Measurements from ENCODE around the gene CADPS2.

Gene CADPS2

DNA sequence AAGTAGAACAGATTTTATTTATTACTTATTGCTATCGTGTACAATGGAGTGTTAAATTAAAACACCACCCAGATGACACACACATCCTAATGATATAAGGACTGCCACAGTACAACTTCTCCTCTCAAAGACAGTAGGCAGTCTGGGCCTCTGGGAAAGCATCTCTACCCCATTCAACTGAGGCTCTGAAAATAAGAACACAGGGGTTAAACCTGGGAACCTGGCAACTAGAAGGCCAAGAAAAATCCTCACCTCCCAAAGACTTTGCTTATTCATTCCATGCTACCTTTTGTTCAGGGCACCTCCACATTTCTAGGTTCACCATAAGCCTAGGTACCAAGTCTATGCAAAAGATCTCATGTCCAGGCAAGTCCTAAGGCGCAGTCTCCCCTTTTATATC is 456.3 kb downstream of the CADPS2 start:
- no peak for DNase-seq

- DNase-seq = no peak
Observed at GRCh38 chr7:122425731-122426130, 460.5 kb downstream of the CADPS2 start.

DNA sequence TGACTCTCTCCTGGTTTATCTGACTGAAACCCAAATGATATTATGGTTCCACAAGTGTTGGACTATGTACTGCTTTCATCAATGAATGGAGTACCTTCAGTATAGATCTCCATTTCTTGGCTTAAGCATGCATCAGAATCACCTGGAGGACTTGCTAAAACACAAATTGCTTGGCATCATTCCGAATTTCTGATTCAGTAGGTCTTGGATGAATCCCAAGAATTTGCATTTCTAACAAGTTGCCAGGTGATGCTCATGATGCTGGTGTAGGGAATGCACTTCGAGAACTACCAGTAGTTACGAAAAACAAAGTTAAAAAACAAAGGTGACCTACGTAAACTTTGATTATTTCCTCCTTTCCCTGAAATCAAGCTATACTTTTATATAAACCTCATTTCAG is 462.7 kb downstream of the CADPS2 start:
- no peak for DNase-seq

- DNase-seq = no peak
Observed at GRCh38 chr7:122416336-122416735, 469.9 kb downstream of the CADPS2 start.

DNA sequence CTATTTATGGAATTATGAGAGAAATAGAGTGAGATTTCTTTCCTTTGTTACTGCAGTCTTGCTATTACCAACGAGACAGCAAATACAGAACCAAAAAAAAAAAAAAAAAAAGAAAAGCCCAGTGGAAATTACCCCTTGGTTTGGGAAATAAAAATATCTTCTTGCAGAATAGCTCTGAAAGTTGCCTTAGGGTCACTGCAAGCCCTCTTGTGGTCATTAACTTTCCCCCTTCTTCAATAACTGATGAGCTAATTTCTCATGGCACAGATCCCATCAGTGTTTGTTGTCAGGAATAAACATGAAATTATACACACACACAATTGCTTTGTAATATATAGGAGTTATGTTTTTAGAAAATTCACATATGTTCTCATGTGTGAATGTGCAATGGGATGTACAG is 470.8 kb downstream of the CADPS2 start:
- DNase-seq = no peak

- peak; percentile 27 for DNase-seq
Observed at GRCh38 chr7:122413339-122413738, 472.9 kb downstream of the CADPS2 start.

GRCh38 chr7:122412883-122413282 is 473.4 kb downstream of the CADPS2 start:
- no peak for DNase-seq

DNA sequence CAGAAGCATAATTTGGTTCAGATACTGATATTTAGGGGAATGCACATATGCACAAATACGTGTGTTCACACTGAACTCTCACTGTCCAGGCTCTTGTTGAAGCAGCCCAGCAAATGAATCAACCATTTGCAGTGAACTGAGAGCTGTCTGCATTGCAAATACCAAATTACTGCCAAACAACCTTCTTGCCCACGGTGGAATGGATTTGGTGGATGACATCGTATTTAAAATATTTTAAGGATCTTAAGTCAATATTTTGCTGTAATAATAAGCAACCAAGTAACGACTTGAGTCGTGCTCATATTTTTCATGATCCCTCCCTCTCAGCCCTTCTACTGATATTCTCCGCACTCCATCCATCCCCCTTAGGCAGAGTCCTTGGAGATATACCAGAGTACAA is 473.8 kb downstream of the CADPS2 start:
- no peak for DNase-seq

DNA sequence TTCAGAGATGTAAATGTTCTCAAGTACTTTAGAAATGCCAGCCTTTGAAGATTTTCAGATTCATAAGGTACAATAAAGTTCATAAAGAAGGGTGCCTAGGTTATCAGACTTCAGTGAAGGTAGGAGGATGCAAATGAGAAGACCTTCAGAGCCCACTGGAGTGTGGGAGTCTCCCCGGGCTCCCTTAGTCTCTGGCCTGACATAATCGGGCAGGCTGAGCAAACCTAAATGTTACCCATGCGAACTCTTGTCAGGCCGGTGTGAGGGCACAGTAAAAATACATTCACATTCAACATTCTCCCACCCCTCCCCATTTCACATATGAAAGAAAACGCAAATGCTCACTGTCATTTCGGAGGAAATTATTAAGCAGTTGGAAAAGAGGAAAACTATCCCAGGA is 479.1 kb downstream of the CADPS2 start:
- DNase-seq = no peak

- no peak for DNase-seq
Observed at GRCh38 chr7:122403113-122403512, 483.1 kb downstream of the CADPS2 start.

DNA sequence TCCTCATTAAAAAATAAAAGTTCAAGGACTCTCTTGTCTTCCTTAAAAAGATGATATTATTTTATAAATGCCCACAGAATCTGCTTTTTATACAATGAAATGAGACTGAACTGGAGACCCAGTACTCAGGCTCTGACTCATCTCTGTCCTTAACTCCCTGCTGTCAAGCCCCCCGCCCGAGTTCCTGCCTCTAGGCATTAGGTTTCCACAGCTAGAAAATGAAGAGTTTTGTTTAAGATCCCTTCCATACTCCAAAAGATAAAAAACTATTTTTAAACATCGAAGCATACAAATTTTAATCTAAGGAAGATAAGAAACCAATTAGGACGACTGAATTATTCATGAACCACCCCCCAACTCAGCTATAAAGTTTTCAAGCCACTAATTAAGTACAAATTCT is 484.0 kb downstream of the CADPS2 start:
- DNase-seq = no peak

DNA sequence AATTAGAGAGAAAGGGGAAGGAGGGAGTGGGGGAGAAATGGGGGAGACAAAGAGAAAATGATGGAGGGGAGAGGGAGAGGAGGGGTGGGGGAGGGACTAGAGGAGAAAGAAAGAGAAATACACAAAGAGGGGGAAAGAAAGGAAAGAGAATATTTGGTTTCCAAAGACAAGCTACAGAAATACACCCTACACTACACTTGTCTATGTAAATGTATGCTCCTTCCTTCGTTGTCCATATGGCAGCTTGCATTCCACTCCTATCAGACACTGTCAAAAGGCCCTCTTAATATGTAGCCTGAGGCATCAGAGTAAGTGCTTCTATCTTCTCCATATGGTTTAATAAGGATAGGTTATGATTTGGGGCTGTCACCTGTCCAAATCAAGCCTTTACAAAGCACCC is 488.9 kb downstream of the CADPS2 start:
- no peak for DNase-seq

DNA sequence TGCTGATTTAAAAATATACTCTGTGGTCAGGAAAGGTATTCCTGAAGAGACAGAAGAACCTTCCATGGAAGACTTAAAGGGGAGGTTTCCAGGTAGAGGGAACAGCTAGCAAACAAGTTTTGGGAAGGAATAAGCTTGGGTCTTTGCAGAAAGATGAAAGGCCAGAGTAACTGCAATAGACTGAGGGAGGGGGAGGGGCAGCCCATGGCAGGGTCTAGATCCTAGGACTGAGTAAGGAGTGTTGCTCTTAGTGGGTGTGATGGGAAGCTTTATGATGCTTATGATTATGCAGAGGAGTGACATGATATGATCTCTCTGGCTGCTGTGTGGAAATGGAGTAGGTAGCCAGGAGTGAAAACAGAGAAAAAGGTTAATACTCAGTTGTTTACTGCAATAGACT is 491.7 kb downstream of the CADPS2 start:
- DNase-seq = no peak

DNA sequence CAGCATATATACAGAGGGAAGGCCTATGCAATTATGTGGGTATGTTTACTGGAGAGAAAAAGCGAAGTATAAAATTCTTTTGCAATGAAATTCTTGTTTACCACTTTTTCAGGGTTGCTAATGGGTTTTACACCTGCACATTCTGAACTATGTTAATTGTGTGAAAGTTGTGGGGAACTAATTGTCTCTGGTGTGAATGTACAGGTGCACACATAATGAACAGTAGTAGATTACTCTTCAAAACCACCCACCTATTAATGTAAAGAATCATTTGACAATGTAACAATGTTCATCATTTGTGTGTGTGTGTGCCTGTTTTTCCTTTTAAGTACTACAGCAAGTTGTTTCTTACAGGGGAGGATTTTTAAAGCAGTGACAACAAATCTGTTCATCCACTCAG is 501.7 kb downstream of the CADPS2 start:
- no peak for DNase-seq

GRCh38 chr7:122383934-122384333 is 502.3 kb downstream of the CADPS2 start:
- no peak for DNase-seq

GRCh38 chr7:122380992-122381391 is 505.3 kb downstream of the CADPS2 start:
- DNase-seq = peak; percentile 4

DNA sequence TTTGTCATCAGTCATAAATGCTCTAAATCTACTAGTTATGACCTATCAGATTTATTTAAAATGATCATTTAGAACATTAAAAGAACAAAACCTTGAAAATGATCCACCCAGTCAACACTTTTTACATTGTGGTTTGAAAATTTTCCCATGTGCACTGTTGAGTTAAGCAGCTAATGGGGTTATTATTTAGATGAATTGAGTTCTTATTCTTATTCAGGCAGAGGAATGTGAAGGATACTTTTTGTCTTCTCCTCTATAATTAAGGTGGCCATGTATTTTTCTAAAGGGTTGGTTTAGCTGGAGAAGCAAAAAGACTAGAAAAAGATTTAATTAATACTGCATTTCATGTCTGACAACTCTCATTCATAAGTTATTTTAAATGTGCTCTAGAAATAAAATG is 506.8 kb downstream of the CADPS2 start:
- DNase-seq = no peak

- DNase-seq = no peak
Observed at GRCh38 chr7:122369756-122370155, 516.5 kb downstream of the CADPS2 start.

- no peak for DNase-seq
Observed at GRCh38 chr7:122364761-122365280, 521.4 kb downstream of the CADPS2 start.

DNA sequence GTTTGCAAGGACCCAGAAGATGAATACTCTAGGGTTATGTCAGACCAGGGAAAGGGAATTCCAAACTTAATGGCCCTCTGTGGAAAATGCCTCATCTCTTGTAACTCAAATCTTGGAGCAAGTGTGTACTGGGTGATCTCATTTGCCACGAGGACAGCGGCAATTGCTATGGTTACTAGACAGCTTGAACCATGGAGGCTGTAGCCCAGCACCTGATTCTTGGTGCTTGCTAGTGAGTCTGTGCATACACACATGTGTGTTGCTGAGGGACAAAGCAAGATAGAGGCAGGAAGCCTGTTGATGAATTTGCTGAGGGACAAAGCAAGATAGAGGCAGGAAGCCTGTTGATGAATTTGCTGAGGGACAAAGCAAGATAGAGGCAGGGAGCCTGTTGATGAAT is 523.1 kb downstream of the CADPS2 start:
- no peak for DNase-seq

DNA sequence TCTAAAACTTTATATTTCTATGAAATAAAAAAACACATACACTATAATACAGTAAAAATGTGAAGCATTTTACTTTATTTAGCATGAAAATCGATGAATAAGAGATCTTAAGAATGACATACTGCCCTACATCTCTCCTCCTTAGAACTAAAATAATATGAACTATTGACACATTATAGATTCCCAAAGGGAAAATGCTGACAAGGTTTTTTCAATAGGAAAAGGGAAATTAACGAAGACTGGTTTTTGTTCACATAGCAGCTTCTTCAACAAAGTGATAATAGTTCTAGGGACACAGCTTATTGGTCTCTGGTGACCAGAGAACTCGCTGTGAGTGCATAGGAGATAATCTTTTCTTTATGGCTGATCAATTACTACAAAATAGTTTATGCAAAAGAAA is 523.8 kb downstream of the CADPS2 start:
- DNase-seq = no peak

DNA sequence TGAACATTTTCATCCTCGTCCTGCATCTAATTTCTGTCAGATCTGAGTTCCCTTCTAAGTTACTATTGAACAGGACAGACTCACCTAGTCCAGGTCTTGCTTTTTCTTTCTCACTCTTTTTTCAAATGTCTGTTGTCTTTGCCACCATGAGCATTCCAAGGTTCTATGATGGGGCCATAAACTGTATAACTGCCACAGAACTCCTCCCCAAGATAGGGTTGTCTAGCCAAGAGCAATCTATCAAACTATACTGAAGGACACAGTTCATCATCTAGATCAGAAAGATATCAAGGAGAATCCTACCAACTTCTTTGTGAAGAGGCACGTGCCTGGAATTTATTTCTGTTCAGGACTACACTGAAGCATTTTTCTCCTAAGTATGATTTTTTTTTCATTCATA is 531.6 kb downstream of the CADPS2 start:
- DNase-seq = no peak

GRCh38 chr7:122352454-122352853 is 533.8 kb downstream of the CADPS2 start:
- DNase-seq = no peak

GRCh38 chr7:122350701-122351100 is 535.6 kb downstream of the CADPS2 start:
- DNase-seq = no peak

DNA sequence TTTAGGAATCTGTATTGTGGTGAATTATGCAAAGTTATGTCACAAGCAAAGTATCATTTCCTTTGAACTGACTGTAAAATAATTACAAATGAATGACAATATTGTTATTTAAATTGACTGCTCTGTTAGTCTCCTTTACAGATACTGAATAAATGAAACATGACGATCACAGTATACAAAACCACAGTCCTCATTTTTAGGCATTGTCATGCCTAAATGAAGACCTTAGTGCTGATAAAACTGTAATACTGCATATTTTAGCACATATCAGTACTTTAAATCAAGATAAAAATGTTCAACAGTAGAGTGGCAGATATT is 542.0 kb downstream of the CADPS2 start:
- DNase-seq = no peak
